Measurements from ENCODE around the gene PRR14.
A peak's percentile ranks its signal among the peaks of the same experiment; 100 is the strongest.
"Not testable (repeated sequence)": the region's sequence is repeated elsewhere in the genome, so short reads cannot be mapped to it uniquely, and the experiment has no call there.

Gene PRR14

DNA sequence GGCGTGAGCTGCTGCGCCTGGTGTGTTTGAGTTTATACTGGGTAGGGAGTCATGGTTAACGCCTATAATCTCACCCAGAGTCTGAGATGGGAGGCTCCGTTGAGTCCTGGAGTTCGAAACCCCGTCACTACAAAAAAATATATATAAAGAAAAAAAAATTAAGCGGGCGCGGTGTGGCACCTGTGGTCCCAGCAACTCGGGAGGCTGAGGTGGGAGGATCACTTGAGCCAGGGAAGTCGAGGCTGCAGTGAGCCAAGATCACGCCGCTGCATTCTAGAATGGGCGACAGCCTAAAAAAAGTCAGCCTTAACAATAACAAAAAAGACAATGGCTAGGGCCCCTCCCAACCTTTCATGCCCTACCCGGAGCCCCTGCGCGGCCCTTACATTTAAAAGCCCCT, 17.2 kb upstream of the PRR14 start:
- 82% methylated on average over 14 of the region's 17 CpGs for WGBS
- Histone ChIP-seq H3K27me3 (ENCODE audit: insufficient read depth, low read length) (no peaks in the 10 kb centered on the region), H3K9me3 (ENCODE audit: insufficient read depth, low read depth, low read length) (no peaks in the 10 kb centered on the region), H3K4me1 (ENCODE audit: insufficient read depth, low read length) (0 out of 2 replicates have a peak, but pooled peaks cover 3% of the 10 kb centered on the region), H3K36me3 (ENCODE audit: insufficient read depth, low read length) (no peaks in the 10 kb centered on the region; the same call in 1 of the 2 replicates), H3K27ac (ENCODE audit: low read depth, low read length) (peak overlapping the region; percentile 65; the same call in 1 of the 2 replicates), H3K4me3 (ENCODE audit: low read length) (peak overlapping the region; percentile 86), H3K9ac (ENCODE audit: low read depth, low read length) (peak overlapping the region; percentile 54)

GRCh38 chr16:30636599-30636998, 14.2 kb upstream of the PRR14 start:
- Histone ChIP-seq H3K27me3 (ENCODE audit: insufficient read depth, low read length) (peaks cover 6% of the 10 kb centered on the region; the same call in 1 of the 2 replicates), H3K9me3 (ENCODE audit: insufficient read depth, low read depth, low read length) (no peaks in the 10 kb centered on the region), H3K9ac (ENCODE audit: low read depth, low read length) (no peak overlapping the region), H3K36me3 (ENCODE audit: insufficient read depth, low read length) (no peaks in the 10 kb centered on the region; the same call in 1 of the 2 replicates), H3K27ac (ENCODE audit: low read depth, low read length) (no peak overlapping the region), H3K4me1 (ENCODE audit: insufficient read depth, low read length) (0 out of 2 replicates have a peak, but pooled peaks cover 3% of the 10 kb centered on the region), H3K4me3 (ENCODE audit: low read length) (no peak overlapping the region)
- 93% methylated on average over 7 of the region's 7 CpGs for WGBS

- H3K9ac ChIP-seq (ENCODE audit: low read depth, low read length); H3K9me3 ChIP-seq (ENCODE audit: insufficient read depth, low read depth, low read length); H3K4me3 ChIP-seq (ENCODE audit: low read length); H3K27ac ChIP-seq (ENCODE audit: low read depth, low read length); H3K4me1 ChIP-seq (ENCODE audit: insufficient read depth, low read length); H3K36me3 ChIP-seq (ENCODE audit: insufficient read depth, low read length); H3K27me3 ChIP-seq (ENCODE audit: insufficient read depth, low read length): not testable (repeated sequence)
- WGBS = 91% methylated on average over 10 of the region's 10 CpGs
Observed at GRCh38 chr16:30637139-30637538, 13.6 kb upstream of the PRR14 start.

DNA sequence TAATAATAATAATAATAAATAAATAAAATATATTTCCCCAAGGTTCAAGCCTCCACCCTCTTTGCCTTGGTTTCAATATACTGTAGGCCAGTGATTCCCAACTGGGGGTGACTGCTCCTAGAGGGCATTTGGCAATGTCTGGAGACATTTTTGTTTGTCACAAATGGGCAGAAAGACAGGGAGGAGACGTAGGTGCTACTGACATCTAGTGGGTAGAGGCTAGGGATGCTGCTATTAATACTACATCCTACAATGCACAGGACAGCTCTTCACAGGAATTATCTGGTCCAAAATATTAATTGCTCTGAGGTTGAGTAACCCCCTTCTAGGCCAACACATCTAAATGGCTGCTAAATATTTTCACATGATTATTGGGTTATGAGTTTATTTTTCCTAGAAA, 12.8 kb upstream of the PRR14 start:
- Histone ChIP-seq H3K4me3 (ENCODE audit: low read length) (no peak overlapping the region), H3K9ac (ENCODE audit: low read depth, low read length) (no peak overlapping the region), H3K4me1 (ENCODE audit: insufficient read depth, low read length) (0 out of 2 replicates have a peak, but pooled peaks cover 3% of the 10 kb centered on the region), H3K27me3 (ENCODE audit: insufficient read depth, low read length) (peaks cover 8% of the 10 kb centered on the region; the same call in 1 of the 2 replicates), H3K9me3 (ENCODE audit: insufficient read depth, low read depth, low read length) (no peaks in the 10 kb centered on the region), H3K36me3 (ENCODE audit: insufficient read depth, low read length) (no peaks in the 10 kb centered on the region; the same call in 1 of the 2 replicates), H3K27ac (ENCODE audit: low read depth, low read length) (no peak overlapping the region)
- WGBS = no CpG with 5 or more reads among the region's 1 CpG

GRCh38 chr16:30641378-30641982, 9.3 kb upstream of the PRR14 start:
- Histone ChIP-seq H3K36me3 (ENCODE audit: insufficient read depth, low read length) (no peaks in the 10 kb centered on the region; the same call in 1 of the 2 replicates), H3K27me3 (ENCODE audit: insufficient read depth, low read length) (peaks cover 25% of the 10 kb centered on the region), H3K4me1 (ENCODE audit: insufficient read depth, low read length) (no peaks in the 10 kb centered on the region), H3K9me3 (ENCODE audit: insufficient read depth, low read depth, low read length) (no peaks in the 10 kb centered on the region), H3K27ac (ENCODE audit: low read depth, low read length) (no peak overlapping the region), H3K9ac (ENCODE audit: low read depth, low read length) (no peak overlapping the region), H3K4me3 (ENCODE audit: low read length) (no peak overlapping the region)
- 95% methylated on average over 3 of the region's 3 CpGs for WGBS

GRCh38 chr16:30644334-30644830, 6.4 kb upstream of the PRR14 start:
- Histone ChIP-seq H3K36me3 (ENCODE audit: insufficient read depth, low read length) (no peaks in the 10 kb centered on the region), H3K9me3 (ENCODE audit: insufficient read depth, low read depth, low read length) (no peaks in the 10 kb centered on the region), H3K4me3 (ENCODE audit: low read length) (no peak overlapping the region), H3K27me3 (ENCODE audit: insufficient read depth, low read length) (peaks cover 31% of the 10 kb centered on the region), H3K27ac (ENCODE audit: low read depth, low read length) (no peak overlapping the region), H3K4me1 (ENCODE audit: insufficient read depth, low read length) (no peaks in the 10 kb centered on the region), H3K9ac (ENCODE audit: low read depth, low read length) (no peak overlapping the region)
- 67% methylated on average over 4 of the region's 4 CpGs for WGBS

GRCh38 chr16:30645727-30646126, 5.0 kb upstream of the PRR14 start:
- H3K27me3 ChIP-seq (ENCODE audit: insufficient read depth, low read length) = peaks cover 27% of the 10 kb centered on the region
- no peaks in the 10 kb centered on the region for H3K36me3 ChIP-seq (ENCODE audit: insufficient read depth, low read length)
- no peak overlapping the region for H3K9ac ChIP-seq (ENCODE audit: low read depth, low read length)
- 66% methylated on average over 5 of the region's 6 CpGs for WGBS
- no peaks in the 10 kb centered on the region for H3K4me1 ChIP-seq (ENCODE audit: insufficient read depth, low read length)
- no peak overlapping the region for H3K4me3 ChIP-seq (ENCODE audit: low read length)
- H3K27ac ChIP-seq (ENCODE audit: low read depth, low read length) = no peak overlapping the region
- no peaks in the 10 kb centered on the region for H3K9me3 ChIP-seq (ENCODE audit: insufficient read depth, low read depth, low read length)

- Histone ChIP-seq H3K9ac (ENCODE audit: low read depth, low read length) (no peak overlapping the region), H3K9me3 (ENCODE audit: insufficient read depth, low read depth, low read length) (no peaks in the 10 kb centered on the region), H3K4me3 (ENCODE audit: low read length) (no peak overlapping the region), H3K36me3 (ENCODE audit: insufficient read depth, low read length) (no peaks in the 10 kb centered on the region), H3K27ac (ENCODE audit: low read depth, low read length) (no peak overlapping the region), H3K27me3 (ENCODE audit: insufficient read depth, low read length) (peaks cover 31% of the 10 kb centered on the region), H3K4me1 (ENCODE audit: insufficient read depth, low read length) (no peaks in the 10 kb centered on the region)
- 84% methylated on average over 1 of the region's 1 CpG for WGBS
Observed at GRCh38 chr16:30647274-30647571, 3.5 kb upstream of the PRR14 start.

DNA sequence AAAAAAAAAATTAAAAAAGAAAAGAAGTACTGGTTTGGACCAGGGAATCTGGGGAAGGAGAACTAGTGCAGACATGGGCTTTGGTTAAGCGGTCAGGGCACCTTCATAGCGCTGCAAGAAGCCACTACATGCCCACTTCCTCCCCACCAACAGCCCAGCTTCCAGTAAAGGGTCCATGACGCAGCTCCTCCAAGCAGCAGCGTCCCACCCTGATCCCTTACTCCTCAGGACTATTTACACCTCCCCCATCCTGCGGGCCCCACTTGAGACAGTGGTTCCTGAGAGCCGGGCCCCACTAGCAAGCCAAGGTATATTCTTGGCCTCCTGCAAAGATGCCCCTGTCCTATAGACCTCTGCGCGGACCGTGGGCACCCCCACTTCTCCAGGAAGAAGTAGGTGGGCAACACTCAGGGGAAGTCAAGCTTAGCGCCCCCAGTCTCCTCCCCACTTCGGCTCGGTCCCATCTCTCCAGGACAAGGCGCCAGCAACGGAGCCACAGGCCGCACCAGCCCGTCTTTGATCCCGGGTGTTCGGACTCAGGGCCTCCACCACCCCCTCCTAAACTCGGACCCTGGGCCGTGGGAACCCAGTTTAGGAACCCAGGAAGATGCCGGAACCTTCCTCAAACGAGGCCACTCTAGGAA, 913 bp upstream of the PRR14 start:
- Histone ChIP-seq H3K4me1 (ENCODE audit: insufficient read depth, low read length) (no peaks in the 10 kb centered on the region), H3K4me3 (ENCODE audit: low read length) (peak overlapping the region; percentile 35), H3K36me3 (ENCODE audit: insufficient read depth, low read length) (no peaks in the 10 kb centered on the region), H3K9ac (ENCODE audit: low read depth, low read length) (peak overlapping the region; percentile 16; the same call in 1 of the 2 replicates), H3K27me3 (ENCODE audit: insufficient read depth, low read length) (peaks cover 28% of the 10 kb centered on the region), H3K9me3 (ENCODE audit: insufficient read depth, low read depth, low read length) (no peaks in the 10 kb centered on the region), H3K27ac (ENCODE audit: low read depth, low read length) (peak overlapping the region; percentile 57; the same call in 1 of the 2 replicates)
- 80% methylated on average over 22 of the region's 22 CpGs for WGBS

DNA sequence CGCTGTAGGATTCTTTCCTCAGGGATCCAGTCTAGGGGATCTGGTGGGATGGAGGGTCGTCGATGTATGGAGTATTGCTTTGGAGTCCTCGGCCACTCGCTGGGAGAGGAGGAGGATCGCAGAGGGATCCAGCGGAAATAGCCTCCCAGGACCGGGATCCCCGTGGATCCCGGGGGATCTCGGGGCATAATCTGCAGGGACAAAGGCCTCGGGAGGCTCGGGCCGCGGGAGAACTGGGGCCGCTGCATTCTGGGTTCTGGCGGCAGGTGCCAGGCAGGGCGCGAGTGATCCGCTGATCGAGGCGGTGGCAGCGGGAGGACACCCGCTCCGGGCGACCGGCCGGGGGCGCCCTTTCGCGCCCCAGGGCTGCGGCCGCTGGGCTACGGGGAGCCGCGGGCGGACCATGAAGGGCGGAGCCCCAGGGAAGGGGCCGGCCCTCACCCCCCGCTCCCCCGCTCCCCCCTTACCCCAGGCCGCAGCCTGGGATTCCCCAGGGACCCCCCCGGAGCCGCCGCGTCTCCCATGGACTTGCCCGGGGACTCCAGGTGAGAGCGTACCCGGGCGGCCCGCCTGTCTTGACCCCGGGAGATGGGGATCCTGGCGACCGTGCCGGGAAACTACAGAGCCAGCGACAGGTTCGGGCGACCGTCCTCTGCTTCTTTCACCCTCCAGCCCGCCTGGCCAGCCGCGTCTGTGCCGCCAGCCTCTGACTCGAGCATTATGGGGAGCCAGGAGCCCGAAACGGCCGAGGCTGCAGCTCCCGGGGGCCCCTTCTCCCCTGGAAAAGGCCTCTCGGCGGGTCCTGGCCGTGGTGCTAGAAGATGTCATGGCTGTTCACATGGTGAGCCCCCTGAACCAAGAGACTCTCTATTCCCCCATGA, 604 bp downstream of the PRR14 start:
- WGBS = 3% methylated on average over 70 of the region's 71 CpGs
- Histone ChIP-seq H3K9me3 (ENCODE audit: insufficient read depth, low read depth, low read length) (no peaks in the 10 kb centered on the region), H3K4me1 (ENCODE audit: insufficient read depth, low read length) (no peaks in the 10 kb centered on the region), H3K9ac (ENCODE audit: low read depth, low read length) (peak overlapping the region; percentile 56), H3K27me3 (ENCODE audit: insufficient read depth, low read length) (peaks cover 24% of the 10 kb centered on the region), H3K4me3 (ENCODE audit: low read length) (peak overlapping the region; percentile 71), H3K27ac (ENCODE audit: low read depth, low read length) (peak overlapping the region; percentile 75; the same call in 1 of the 2 replicates), H3K36me3 (ENCODE audit: insufficient read depth, low read length) (peaks cover 5% of the 10 kb centered on the region; the same call in 1 of the 2 replicates)

GRCh38 chr16:30652005-30652296, 1.2 kb downstream of the PRR14 start:
- H3K4me1 ChIP-seq (ENCODE audit: insufficient read depth, low read length) = no peaks in the 10 kb centered on the region
- no peaks in the 10 kb centered on the region for H3K9me3 ChIP-seq (ENCODE audit: insufficient read depth, low read depth, low read length)
- H3K9ac ChIP-seq (ENCODE audit: low read depth, low read length) = peak overlapping the region; percentile 56; the same call in 1 of the 2 replicates
- H3K27me3 ChIP-seq (ENCODE audit: insufficient read depth, low read length) = peaks cover 28% of the 10 kb centered on the region
- 53% methylated on average over 2 of the region's 2 CpGs for WGBS
- peak overlapping the region; percentile 71 for H3K4me3 ChIP-seq (ENCODE audit: low read length)
- no peak overlapping the region for H3K27ac ChIP-seq (ENCODE audit: low read depth, low read length)
- peaks cover 5% of the 10 kb centered on the region; the same call in 1 of the 2 replicates for H3K36me3 ChIP-seq (ENCODE audit: insufficient read depth, low read length)
